Measurements from ENCODE around the gene ALK. TPM values are rescaled to one million over a fixed set of nuclear protein-coding genes. Genes with fewer than 3 reads are reported as not detected.

Gene ALK
- polyA plus RNA-seq, 1 experiment = not detected

DNA sequence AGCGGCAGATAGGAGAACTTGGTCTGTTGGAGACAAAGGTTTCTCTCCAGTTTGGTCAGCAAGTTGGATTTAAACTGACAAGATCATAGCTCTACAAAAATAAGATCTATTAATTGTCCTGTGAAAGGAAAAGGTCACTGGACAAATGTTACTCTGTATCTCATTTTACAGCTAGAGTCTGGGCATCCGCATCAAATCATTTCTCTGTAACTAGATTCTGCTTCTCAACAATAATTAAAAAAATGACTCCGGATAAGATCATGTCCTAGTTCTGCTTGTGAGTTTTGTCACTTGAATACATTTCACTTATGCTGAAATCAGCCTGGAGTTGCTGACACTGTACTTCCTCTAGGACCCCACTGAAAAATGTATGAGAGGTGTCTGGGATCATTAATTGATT lies 310.8 kb downstream of the ALK start:
- POLR2A ChIA-PET = no interaction called here
- no peak for TF ChIP-seq CTCF (IDR thresholded peaks at IDR 0.05; ENCODE audit: low read depth, low read length)
- Histone ChIP-seq H3K9me3 (ENCODE audit: control insufficient read depth, insufficient read depth, low read length) (no peaks in the 10 kb centered on the region), H3K4me3 (ENCODE audit: low read depth, low read length) (no peak overlapping the region), H3K27ac (ENCODE audit: low read depth, low read length) (no peak overlapping the region), H3K27me3 (ENCODE audit: control insufficient read depth, insufficient read depth, low read length) (no peaks in the 10 kb centered on the region)
- CTCF ChIA-PET = interaction anchor here (1.2 kb wide), 1 partner anchor 302 kb away, joined by 3 read pairs; no protein-coding TSS in a partner anchor
- DNase-seq (ENCODE audit: low read depth, low spot score) = no peak

DNA sequence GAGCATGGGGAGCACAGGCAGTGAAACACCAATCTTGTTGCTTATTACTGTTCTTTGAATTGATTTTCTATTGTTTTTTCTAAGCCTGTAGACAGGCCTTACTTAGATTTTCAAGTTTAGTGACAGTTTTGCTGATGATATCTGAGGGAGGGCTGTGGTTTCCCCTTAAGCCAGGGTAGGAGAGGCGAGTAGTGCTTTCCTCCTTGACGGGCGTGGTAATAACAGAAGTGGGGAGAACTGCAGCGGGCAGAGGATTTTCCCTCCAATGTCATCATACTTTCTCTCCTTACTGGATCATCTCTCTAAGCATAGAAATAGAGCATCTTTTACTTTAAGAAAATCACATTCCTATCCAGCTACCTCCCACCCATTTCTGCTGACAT lies 314.4 kb downstream of the ALK start:
- H3K4me3 ChIP-seq (ENCODE audit: low read depth, low read length) = no peak overlapping the region
- ChIA-PET CTCF (no interaction called here), POLR2A (no interaction called here)
- no peak for DNase-seq (ENCODE audit: low read depth, low spot score)
- no peak for TF ChIP-seq CTCF (IDR thresholded peaks at IDR 0.05; ENCODE audit: low read depth, low read length)
- H3K9me3 ChIP-seq (ENCODE audit: control insufficient read depth, insufficient read depth, low read length) = no peaks in the 10 kb centered on the region
- no peak overlapping the region for H3K27ac ChIP-seq (ENCODE audit: low read depth, low read length)
- H3K27me3 ChIP-seq (ENCODE audit: control insufficient read depth, insufficient read depth, low read length) = no peaks in the 10 kb centered on the region

DNA sequence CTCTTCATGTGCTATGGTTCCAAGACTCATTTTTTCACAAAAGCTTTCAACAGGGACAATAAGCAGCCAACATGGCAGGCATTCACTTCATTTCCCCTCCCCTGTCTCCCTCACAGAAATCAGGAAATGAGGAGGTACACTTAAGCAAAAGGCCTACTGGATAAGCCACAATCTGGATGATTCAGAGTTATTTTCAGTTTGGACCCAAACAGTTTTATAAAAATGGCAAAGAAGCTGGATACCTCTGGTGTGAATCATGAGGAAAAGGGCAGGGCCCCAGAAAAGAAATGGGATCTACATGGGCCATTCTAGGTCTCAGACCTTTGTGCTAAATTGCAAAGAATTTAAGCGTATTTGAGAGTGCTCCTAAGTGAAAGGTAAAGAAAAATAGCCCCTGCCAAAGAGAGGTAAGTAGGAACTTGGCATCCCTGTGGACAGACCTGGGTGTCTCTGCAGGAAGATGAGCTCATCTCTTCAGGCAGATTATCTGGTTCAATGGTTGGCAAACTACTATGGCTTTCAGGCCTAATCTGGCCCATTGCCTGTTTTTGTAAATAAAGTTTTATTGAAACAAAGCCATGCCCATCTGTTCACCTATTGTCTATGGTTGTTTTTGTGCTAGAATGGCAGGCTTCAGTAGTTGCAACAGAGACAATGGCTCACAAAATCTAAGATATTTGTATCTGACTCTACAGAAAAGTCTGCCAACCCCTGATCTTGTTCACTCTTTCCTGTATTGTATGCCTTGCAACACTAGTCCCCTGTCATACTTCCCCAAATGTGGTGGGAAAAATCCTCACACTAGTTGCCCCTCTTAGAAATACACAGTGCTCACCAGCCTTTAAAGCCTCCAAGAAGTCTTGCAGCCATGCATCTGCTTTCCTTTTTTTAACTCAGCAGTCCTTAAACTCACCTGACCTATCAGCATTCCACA lies 315.0 kb downstream of the ALK start:
- no peak overlapping the region for H3K4me3 ChIP-seq (ENCODE audit: low read depth, low read length)
- peak; percentile 68 for DNase-seq (ENCODE audit: low read depth, low spot score)
- ChIA-PET POLR2A (interaction anchor here (0.5 to 0.6 kb wide), 2 partner anchors 712 to 1026 kb away, joined by 3 to 8 read pairs; partner anchors contain the start of gene WDR43), CTCF (interaction anchor here (0.6 kb wide), 1 partner anchor 346 kb away, joined by 3 read pairs; no protein-coding TSS in a partner anchor)
- TF ChIP-seq CTCF (IDR thresholded peaks at IDR 0.05; ENCODE audit: low read depth, low read length) = no peak
- peak overlapping the region; percentile 93 for H3K27ac ChIP-seq (ENCODE audit: low read depth, low read length)
- no peaks in the 10 kb centered on the region for H3K9me3 ChIP-seq (ENCODE audit: control insufficient read depth, insufficient read depth, low read length)
- H3K27me3 ChIP-seq (ENCODE audit: control insufficient read depth, insufficient read depth, low read length) = no peaks in the 10 kb centered on the region

DNA sequence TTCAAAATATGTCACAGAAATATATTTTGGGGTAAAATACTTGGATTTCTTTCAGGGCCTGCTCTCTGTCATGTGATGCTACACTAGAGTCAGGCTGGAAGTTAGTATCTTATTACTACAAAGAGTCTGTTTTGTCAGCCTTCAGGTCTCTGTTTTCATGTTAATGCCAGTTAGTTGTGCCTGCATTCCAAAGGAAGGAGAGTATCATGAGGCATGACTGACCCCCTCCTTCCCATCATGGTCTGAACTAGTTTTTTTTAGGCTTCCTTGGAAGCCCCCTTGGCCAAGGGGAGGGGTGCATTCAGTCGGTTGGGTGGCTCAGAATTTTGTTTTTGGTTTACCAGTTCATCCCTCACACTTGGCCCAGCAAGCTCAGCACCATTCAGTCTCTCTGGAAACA lies 318.0 kb downstream of the ALK start:
- H3K9me3 ChIP-seq (ENCODE audit: control insufficient read depth, insufficient read depth, low read length) = peaks cover 4% of the 10 kb centered on the region
- no peaks in the 10 kb centered on the region for H3K27me3 ChIP-seq (ENCODE audit: control insufficient read depth, insufficient read depth, low read length)
- ChIA-PET CTCF (interaction anchor here (0.6 kb wide), 1 partner anchor 1783 kb away, joined by 3 read pairs; no protein-coding TSS in a partner anchor), POLR2A (no interaction called here)
- no peak overlapping the region for H3K27ac ChIP-seq (ENCODE audit: low read depth, low read length)
- no peak for TF ChIP-seq CTCF (IDR thresholded peaks at IDR 0.05; ENCODE audit: low read depth, low read length)
- H3K4me3 ChIP-seq (ENCODE audit: low read depth, low read length) = no peak overlapping the region
- no peak for DNase-seq (ENCODE audit: low read depth, low spot score)

DNA sequence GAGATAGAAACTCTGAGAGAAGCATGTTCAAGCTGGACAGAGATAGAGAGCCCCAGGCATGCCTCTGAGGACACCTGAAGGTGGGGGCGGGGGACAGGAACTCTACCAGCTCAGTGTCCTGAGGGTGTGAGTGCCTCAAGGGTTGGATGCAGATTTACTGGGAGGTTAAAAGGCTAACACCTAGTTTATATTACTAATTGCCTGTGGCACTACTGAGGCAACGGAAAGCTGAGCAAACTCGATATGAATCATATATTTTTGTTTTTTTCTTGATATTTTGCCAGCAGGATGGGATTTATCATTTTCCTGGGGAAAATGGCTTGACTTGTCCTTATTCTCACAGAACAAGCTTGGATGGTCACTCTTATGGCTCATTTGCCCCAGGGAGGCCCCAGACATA lies 319.5 kb downstream of the ALK start:
- no peak overlapping the region for H3K4me3 ChIP-seq (ENCODE audit: low read depth, low read length)
- no peak for DNase-seq (ENCODE audit: low read depth, low spot score)
- ChIA-PET CTCF (no interaction called here), POLR2A (no interaction called here)
- peaks cover 4% of the 10 kb centered on the region for H3K9me3 ChIP-seq (ENCODE audit: control insufficient read depth, insufficient read depth, low read length)
- H3K27ac ChIP-seq (ENCODE audit: low read depth, low read length) = no peak overlapping the region
- H3K27me3 ChIP-seq (ENCODE audit: control insufficient read depth, insufficient read depth, low read length) = no peaks in the 10 kb centered on the region
- no peak for TF ChIP-seq CTCF (IDR thresholded peaks at IDR 0.05; ENCODE audit: low read depth, low read length)
